GM12874 (cell line): Measurements from ENCODE around the gene FAM227A.
A peak's percentile ranks its signal among the peaks of the same experiment; 100 is the strongest.

Experiments used
- TF ChIP-seq, protein P1 (sequence below): IDR thresholded peaks from 2 replicates; pipeline ENCODE4 v1.5.1; 2011; ENCODE audit warnings: low read depth, mild to moderate bottlenecking, control low read depth, low read length, moderate library complexity; ENCODE audit not compliant: insufficient read depth

The FAM227A gene

DNA sequence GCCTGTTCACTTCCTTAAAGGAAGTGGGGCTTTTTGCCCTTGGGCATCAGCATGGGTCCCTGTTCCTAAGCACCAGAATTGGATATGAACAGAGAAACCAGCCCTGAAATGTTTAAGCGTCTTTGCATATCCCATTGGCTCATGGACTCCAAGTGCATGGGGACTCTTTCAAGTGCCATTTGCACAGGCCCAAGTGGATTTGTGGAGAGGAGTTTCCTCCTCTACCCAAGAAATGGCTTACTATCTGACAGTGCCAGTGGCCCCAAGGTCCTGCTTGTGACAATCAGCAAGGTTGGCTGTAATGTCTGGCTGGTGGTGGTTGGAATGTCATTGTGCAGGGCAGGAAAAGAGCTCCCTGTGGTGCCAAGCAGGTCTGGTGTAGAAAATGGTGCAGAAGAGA, 29.6 kb upstream of the FAM227A start:
- TF ChIP-seq, protein P1, sequence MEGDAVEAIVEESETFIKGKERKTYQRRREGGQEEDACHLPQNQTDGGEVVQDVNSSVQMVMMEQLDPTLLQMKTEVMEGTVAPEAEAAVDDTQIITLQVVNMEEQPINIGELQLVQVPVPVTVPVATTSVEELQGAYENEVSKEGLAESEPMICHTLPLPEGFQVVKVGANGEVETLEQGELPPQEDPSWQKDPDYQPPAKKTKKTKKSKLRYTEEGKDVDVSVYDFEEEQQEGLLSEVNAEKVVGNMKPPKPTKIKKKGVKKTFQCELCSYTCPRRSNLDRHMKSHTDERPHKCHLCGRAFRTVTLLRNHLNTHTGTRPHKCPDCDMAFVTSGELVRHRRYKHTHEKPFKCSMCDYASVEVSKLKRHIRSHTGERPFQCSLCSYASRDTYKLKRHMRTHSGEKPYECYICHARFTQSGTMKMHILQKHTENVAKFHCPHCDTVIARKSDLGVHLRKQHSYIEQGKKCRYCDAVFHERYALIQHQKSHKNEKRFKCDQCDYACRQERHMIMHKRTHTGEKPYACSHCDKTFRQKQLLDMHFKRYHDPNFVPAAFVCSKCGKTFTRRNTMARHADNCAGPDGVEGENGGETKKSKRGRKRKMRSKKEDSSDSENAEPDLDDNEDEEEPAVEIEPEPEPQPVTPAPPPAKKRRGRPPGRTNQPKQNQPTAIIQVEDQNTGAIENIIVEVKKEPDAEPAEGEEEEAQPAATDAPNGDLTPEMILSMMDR: no peak

DNA sequence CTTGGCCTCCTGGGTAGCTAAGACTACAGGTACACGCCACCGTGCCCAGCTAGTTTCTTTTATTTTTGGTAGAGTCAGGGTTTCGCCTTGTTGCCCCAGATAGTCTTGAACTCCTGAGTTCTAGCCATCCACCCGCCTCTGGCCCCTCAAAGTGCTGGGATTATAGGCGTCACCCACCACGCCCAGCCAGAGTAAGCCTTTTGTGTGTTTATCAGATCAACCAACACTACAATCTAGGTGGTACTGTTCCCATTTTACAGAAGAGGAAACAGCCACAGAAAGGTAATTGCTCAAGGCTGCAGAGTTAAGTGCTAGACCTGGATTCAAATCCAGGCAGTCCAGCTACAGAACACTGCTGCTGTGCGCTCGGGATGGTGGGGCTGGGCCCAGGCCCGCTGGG, 28.7 kb upstream of the FAM227A start:
- TF ChIP-seq, protein P1: no peak

DNA sequence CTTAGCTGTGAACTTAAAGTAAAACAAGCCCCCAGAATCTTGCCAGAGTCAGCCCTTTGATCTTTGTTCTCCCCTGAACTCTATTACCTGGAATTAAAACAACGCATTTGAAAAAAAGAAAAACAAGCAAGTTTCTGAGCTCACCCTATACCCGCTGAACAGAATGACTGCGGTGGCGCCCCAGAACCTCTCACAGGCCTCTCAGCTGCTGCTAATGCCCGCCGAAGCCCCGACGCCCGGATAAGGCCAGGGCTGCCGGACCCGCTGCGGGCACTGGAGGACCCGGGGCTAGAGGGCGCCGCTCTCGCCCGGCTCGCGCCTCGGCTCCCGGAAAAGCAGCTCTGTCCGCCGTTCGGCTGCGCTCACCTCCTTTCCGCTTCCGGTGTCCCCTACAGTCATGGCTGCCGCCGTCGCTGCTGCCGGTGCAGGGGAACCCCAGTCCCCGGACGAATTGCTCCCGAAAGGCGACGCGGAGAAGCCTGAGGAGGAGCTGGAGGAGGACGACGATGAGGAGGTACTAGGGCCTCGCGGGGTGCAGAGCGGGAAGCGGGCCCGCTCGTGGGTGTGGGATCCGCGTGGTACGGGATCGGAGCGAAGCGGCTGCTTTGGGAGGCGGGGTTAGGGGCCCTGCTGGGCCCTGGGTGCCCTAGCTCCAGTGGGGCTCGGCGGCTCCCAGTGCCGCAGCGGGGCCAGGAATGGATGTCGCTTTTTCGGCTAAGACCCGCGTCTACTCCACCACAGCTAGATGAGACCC, 25.6 kb upstream of the FAM227A start, which contains the start of gene TOMM22:
TOMM22 (plus strand) TSS at position 376 of the 754 bp plus-strand sequence; CDS start at position 398, 22 bp downstream.
- TF ChIP-seq, protein P1: peak; percentile 81

DNA sequence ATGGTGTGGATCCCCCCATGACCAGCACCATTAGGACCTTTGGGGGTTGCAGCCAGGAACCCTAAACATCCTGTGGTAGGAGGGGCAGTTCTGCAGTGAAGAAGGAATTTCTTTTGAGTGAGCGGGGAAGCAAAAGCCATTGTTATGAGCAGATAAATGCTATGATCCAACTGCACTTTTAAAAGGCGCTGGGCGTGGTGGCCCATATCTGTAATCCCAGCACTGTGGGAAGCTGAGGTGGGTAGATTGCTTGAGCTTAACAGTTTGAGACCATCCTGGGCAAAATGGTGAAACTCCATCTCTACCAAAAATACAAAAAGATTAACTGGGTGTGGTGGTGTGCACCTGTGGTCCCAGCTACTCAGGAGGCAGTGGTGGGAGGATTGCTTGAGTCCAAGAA, 19.6 kb upstream of the FAM227A start:
- TF ChIP-seq, protein P1: no peak

DNA sequence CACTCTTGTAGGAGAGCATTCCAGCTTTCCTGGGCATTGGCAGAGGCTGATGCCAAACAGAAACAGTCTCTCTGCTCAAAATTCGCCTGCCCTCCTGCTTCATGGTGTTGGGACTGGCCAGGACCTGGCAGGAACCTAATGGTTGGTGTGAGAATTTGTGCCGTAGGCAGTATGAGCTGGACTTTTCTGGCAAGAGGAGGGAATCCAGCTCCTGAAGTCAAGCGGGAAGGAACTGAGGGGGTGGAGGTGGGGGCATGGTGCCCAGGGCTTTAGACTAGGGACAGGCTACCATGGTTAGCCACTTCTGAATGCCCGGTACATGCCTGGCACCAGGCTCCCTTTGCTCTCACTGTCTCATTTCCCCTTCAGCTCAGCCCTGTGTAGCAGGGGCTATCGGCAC, 18.7 kb upstream of the FAM227A start:
- TF ChIP-seq, protein P1: no peak

DNA sequence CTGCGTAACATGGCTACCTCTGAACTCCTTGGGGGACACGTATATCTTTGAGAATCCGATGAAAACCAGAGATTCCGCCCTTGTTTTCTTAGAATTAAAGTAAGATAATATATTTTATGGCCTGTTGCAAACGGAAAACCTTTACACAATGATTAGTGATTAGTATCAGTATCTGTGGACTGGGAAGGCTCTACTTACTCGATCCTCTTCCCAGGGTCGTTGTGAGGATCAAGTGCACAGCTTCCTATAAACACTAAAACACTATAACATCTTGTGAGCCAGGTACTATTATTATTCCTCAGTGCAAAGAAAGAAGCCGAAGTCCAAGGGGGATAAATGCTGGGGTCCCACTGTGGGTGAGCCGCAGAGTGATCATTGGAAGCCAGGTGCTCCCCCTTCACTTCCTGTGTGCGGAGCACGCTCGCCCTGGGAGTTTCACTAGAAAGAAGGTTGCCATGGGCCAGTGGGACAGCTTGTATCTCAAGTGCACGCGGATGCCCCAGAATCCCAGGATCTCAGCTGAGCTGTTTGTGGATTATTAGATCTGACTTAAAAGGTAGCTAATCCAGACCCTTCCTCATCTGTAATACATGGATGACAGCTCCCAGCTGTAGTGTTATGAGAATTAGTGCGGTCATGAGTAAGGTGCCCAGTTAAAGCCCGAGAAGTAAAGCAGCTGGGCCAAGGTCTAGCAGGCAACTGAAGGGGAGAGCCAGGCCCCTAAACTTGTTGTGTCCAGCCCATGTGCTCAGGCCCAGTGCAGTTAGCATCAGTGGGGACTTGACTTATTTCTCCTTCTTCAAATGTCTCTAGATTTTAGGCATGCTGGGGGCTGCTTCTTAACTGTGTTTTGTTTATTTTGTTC, 1.1 kb upstream of the FAM227A start:
- TF ChIP-seq, protein P1: no peak

DNA sequence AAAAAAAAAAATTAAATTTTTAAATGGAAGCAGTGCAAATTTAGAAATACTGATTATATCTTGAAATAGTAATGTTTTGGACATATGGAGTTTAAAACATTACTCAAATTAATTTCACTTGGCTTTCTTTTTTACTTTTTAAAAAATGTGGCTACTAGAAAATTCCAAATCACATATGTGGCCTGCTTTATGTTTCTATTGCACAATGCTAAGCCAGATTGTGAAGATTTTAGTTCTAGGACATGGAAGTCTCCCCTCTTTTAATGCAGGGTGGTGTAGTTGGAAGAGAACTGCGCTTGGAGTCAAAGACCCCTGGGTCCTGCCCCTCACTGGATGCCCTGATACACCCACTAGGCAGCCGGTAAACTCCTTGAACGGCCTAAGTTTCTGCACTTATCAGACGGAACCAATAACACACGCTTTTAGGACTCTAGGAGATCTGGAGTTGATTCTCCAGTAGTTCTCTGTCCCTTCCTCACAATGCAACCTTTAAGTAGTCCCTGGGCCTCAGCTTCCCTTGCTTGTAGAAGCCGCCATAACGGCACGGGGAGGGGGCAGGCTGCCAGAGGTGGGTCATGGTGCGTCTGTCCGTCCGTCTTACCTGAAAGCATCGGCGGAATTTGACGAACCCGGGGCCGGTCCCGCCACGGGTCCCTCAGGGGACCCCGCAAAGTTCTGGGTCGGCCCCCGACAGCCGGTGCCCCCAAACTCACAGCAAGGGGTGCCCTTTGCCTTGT, 505 bp downstream of the FAM227A start:
- TF ChIP-seq, protein P1: no peak
